Heart left ventricle (tissue), 16 donors: ENCODE results near the gene SLA2. TPM values are rescaled to one million over a fixed set of nuclear protein-coding genes. Genes with fewer than 3 reads are reported as not detected.

ENCODE experiments used
- ATAC-seq, 4 donors: fragments of 200-7000 bp; cut with Tn5 transposase; one replicate each; pipeline ENCODE4 v1.9.1; 2020 to 2022; ENCODE audit warnings: moderate library complexity in 4 of 4, mild to moderate bottlenecking in 3 of 4, moderate number of reproducible peaks in 1 of 4
- DNase-seq, 5 donors: peaks; one replicate each; pipeline ENCODE4 v3.0.0-alpha.2; 2020
- H3K27ac ChIP-seq, 12 donors: fragments of 200-600 bp; sonication (generic) in 4 of 12; one replicate each; pipeline versions ENCODE4 v1.5.0 to v1.8.0; 2016 to 2022; ENCODE audit warnings: mild to moderate bottlenecking in 2 of 12
- H3K27me3 ChIP-seq, 9 donors: fragments of 200-600 bp; sonication (generic) in 2 of 9; one replicate each; pipeline versions ENCODE4 v1.5.1 to v1.8.0; 2016 to 2022; ENCODE audit warnings: mild to moderate bottlenecking in 3 of 9
- H3K36me3 ChIP-seq, 9 donors: fragments of 200-600 bp; sonication (generic) in 2 of 9; one replicate each; pipeline versions ENCODE4 v1.5.0 to v1.8.0; 2018 to 2022; ENCODE audit warnings: mild to moderate bottlenecking in 2 of 9
- H3K4me1 ChIP-seq, 12 donors: fragments of 200-600 bp; sonication (generic) in 4 of 12; one replicate each; pipeline versions ENCODE4 v1.5.0 to v1.8.0; 2016 to 2022; ENCODE audit warnings: mild to moderate bottlenecking in 3 of 12
- H3K4me3 ChIP-seq, 12 donors: fragments of 200-600 bp; sonication (generic) in 4 of 12; one replicate each; pipeline versions ENCODE4 v1.5.0 to v1.8.0; 2017 to 2022; ENCODE audit warnings: mild to moderate bottlenecking in 9 of 12, moderate library complexity in 4 of 12
- H3K9me3 ChIP-seq, 12 donors: fragments of 200-600 bp; sonication (generic) in 4 of 12; one replicate each; pipeline versions ENCODE4 v1.5.0 to v1.8.0; 2016 to 2022; ENCODE audit warnings: mild to moderate bottlenecking in 1 of 12
- POLR2A ChIP-seq, 2 donors: fragments of 450-650 bp; IDR thresholded peaks; one replicate each; pipeline ENCODE4 v1.6.1; 2017; ENCODE audit warnings: antibody characterized with exemption in 2 of 2, mild to moderate bottlenecking in 2 of 2, moderate library complexity in 2 of 2
- WGBS, 4 donors: extraction: QIAGEN DNeasy Blood & Tissue Kit in 2 of 4; methylation state at CpG; one replicate each; pipeline versions ENCODE4 v1.1.5 to v1.1.7; 2013 to 2018; 5-methylcytosine and 5-hydroxymethylcytosine counted together
- intact Hi-C, 10 donors: fragments of 100-400 bp; cut with DNase I; formaldehyde crosslinking; loops; one replicate each; pipeline versions ENCODE4 v1.11.1 to v1.14.2; 2022
- polyA plus RNA-seq, 2 donors: library from polyadenylated mRNA; stranded (reverse); fragments of 200-250 nt; gene quantifications; one replicate each; pipeline ENCODE4 v1.2.3, GENCODE V29; 2013
- total RNA-seq, 9 donors: library from RNA; depleted of rRNA in 2 of 9; stranded (reverse); fragments of >200 nt in 2 of 9; fragmentation: NEBNext Ultra II Directional in 3 of 9; extraction: Animal tissue kit (Norgen Biotek cat#: 25700) in 3 of 9; gene quantifications; one replicate each; pipeline versions ENCODE4 v1.1.0 to v1.2.4, GENCODE V29; 2016 to 2023
- TF ChIP-seq, protein P1 (sequence below), 12 donors: fragments of 200-600 bp; sonication (generic) in 4 of 12; IDR thresholded peaks; one replicate each; pipeline versions ENCODE4 v1.5.0 to v1.8.0; 2018 to 2022; ENCODE audit warnings: antibody characterized with exemption in 12 of 12, mild to moderate bottlenecking in 5 of 12
- donor health status: ischemic (EF 13 %, LVEDD 7.1; RV severe dilation, severe dysfunction).
- donor health status: healthy with polysubstance abuse.
- donor health status: DM: no; HTN: yes; CAD: no.
- donor health status: DM: no; HTN: no; CAD: no.
- donor health status: ischemic (EF 25% LVEDD 6.9; RV normal size, moderate dysfunction).
- donor health status: ischemic (EF 25% LVEDD 5.7; RV mildly dilated, moderate dysfunction).
- donor health status: healthy.
- donor health status: DM: yes; HTN: yes; CAD: no.
- donor health status: ischemic (EF 35%, LVEDD 5.7; RV mildly dilated, moderate dysfunction).
- donor health status: nonischemic (EF 11% LVEDD 7.7; RV severe dilation, severe dysfunction).
- donor health status: DM: yes; HTN: yes; CAD: no.
- donor health status: PGD.
- donor health status: ischemic (EF 29% LVEDD 5.4; RV normal size, mild dysfunction).
- donor health status: nonischemic (EF 23%, LVEDD 6.1; RV moderate dilation, normal function).

SLA2 gene
- total and polyA plus RNA-seq, 11 donors = 0.14 to 3.0 (median 0.36) TPM

DNA sequence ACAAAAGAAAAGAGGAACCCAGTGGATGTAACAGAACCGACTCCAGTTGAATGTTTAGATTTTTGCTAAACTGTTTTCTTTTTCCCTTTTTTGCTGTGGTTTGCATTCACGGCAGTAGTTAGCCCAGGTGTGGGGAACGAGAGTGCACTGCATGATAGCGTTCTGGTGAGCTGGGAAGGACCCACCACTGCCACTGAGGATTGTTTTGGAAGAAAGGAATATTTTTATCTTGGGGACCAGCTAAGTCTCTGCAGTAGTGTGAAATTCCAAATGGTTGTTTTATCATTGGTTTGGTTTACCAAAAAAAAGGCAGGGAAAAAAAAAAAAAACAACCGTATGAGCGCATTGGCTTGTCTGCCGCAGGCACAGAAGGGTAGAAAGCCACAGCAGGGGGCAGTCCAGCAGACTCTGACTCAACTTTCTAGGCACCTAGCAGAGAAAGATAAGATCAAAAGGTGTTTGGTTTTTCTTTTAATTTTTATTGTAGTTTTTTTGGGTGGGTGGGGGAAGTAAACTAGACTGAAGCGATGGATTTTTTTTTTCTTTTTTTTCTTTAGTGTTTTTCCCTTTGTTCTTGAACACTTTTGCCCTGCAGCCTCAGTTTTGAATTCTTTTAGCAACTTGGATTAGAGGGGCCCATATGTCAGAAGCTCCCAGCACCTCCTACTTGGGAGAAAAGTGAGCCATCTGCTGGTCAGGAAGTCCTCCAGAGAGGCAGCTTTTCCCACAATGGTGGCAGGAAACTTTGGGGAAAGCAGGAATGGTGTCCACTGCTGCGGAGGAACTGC lies 53.9 kb downstream of the SLA2 start:
- ATAC-seq (peak in 3 of 4 donors; percentile 51 to 61 (median 52)), DNase-seq (peak in 1 of 5 donors; percentile 35)
- H3K27ac ChIP-seq = no peak overlapping the region

DNA sequence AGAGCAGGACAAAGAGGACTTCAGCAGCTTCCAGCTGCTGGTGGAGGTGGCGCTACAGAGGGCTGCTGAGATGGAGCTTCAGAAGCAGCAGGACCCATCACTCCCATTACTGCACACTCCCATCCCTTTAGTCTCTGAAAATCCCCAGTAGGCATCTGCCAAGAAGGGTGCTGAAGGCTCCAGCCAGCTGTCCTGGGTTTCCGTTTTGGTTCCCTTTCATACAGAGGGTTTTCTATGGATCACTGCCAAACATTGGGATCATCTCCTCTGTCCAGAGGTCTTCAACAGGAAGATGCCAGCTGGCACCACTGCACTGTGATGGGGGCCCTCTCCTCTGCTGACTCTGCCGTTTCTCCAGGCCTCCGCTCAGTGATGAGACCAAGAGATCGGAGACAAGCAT lies 54.7 kb downstream of the SLA2 start:
- intact Hi-C loops = loop anchor here in 8 of 10 donors (2.0 to 10.0 kb wide), 4 partner anchors 34 to 386 kb away; no protein-coding TSS in a partner anchor
- TF ChIP-seq POLR2A (IDR thresholded peaks at IDR 0.05) = no peak
- TF ChIP-seq, protein P1, sequence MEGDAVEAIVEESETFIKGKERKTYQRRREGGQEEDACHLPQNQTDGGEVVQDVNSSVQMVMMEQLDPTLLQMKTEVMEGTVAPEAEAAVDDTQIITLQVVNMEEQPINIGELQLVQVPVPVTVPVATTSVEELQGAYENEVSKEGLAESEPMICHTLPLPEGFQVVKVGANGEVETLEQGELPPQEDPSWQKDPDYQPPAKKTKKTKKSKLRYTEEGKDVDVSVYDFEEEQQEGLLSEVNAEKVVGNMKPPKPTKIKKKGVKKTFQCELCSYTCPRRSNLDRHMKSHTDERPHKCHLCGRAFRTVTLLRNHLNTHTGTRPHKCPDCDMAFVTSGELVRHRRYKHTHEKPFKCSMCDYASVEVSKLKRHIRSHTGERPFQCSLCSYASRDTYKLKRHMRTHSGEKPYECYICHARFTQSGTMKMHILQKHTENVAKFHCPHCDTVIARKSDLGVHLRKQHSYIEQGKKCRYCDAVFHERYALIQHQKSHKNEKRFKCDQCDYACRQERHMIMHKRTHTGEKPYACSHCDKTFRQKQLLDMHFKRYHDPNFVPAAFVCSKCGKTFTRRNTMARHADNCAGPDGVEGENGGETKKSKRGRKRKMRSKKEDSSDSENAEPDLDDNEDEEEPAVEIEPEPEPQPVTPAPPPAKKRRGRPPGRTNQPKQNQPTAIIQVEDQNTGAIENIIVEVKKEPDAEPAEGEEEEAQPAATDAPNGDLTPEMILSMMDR (IDR thresholded peaks at IDR 0.05) = no peak
- Histone ChIP-seq H3K27me3 (no peaks in the 10 kb centered on the region), H3K4me3 (no peak overlapping the region), H3K36me3 (peaks cover 0 to 19% (median 12%) of the 10 kb centered on the region in 9 donors), H3K27ac (no peak overlapping the region), H3K4me1 (peaks cover 0 to 41% (median 0%) of the 10 kb centered on the region in 12 donors), H3K9me3 (no peaks in the 10 kb centered on the region)
- WGBS, 4 donors = 70 to 88% (median 79%) methylated on average over 4 to 5 of the region's 5 CpGs
- no peak for DNase-seq
- no peak for ATAC-seq

More for the DNA sequence above, 53.9 kb downstream of the SLA2 start:
- Histone ChIP-seq H3K36me3 (peaks cover 0 to 19% (median 12%) of the 10 kb centered on the region in 9 donors), H3K4me1 (peaks cover 0 to 44% (median 0%) of the 10 kb centered on the region in 12 donors), H3K4me3 (no peak overlapping the region), H3K27me3 (no peaks in the 10 kb centered on the region), H3K9me3 (no peaks in the 10 kb centered on the region)
- TF ChIP-seq, protein P1 (IDR thresholded peaks at IDR 0.05) = peak; percentile 20 to 62 (median 46)
- no peak for TF ChIP-seq POLR2A (IDR thresholded peaks at IDR 0.05)
- WGBS, 4 donors = 83 to 91% (median 86%) methylated on average over 9 of the region's 9 CpGs
- intact Hi-C loops = loop anchor here (1.0 to 10.0 kb wide), 6 partner anchors 35 to 387 kb away; no protein-coding TSS in a partner anchor

DNA sequence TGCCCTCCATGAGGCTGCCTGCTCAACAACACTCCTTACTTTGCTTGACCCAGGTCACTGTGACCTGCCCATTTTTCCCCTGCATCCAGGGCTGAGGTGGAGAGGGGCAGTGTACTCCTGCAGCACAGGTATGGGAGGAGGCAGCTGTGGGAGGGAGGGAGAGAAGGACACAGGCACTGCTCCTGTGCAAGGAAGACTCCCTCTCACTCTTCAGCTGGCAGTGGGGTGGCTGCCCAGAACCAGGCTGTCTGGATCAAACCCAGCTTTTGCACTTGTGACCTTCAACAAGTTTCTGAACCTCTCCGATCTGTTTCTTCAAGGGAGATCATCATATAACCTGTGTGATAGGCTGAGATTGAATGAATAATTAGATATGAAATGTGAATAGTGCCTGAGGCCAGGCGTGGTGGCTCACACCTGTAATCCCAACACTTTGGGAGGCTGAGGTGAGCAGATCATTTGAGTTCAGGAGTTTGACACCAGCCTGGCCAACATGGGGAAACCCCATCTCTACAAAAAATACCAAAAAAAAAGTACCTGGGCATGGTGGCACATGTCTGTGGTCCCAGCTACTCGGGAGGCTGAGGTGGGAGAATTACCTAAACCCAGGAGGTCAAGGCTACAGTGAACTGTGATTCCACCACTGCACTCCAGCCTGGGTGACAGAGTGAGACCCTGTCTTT lies 58.5 kb downstream of the SLA2 start:
- DNase-seq (no peak), ATAC-seq (peak in 2 of 4 donors; percentile 43 to 47)
- Histone ChIP-seq H3K27me3 (no peaks in the 10 kb centered on the region), H3K4me1 (peaks cover 0 to 12% (median 0%) of the 10 kb centered on the region in 12 donors), H3K4me3 (no peak overlapping the region), H3K9me3 (no peaks in the 10 kb centered on the region), H3K36me3 (peaks cover 0 to 32% (median 24%) of the 10 kb centered on the region in 9 donors), H3K27ac (no peak overlapping the region)
- TF ChIP-seq, protein P1 (IDR thresholded peaks at IDR 0.05) = no peak
- no peak for TF ChIP-seq POLR2A (IDR thresholded peaks at IDR 0.05)
- 77 to 87% (median 81%) methylated on average over 3 of the region's 3 CpGs for WGBS, 4 donors
- intact Hi-C loops = loop anchor here in 1 of 10 donors (10.0 kb wide), 1 partner anchor 373 kb away; no protein-coding TSS in a partner anchor
